Vagina (tissue), 2 donors: Measurements from ENCODE around the gene PIGV. TPM values are rescaled to one million over a fixed set of nuclear protein-coding genes. Genes with fewer than 3 reads are reported as not detected.

Source experiments
- DNase-seq, 2 donors: peaks; one replicate each; pipeline ENCODE4 v3.0.0-alpha.2; 2017; ENCODE audit errors: extremely low spot score in 2 of 2
- H3K27ac ChIP-seq: fragments of 200-600 bp; sonication (generic); one replicate; pipeline ENCODE4 v1.5.1; 2019
- H3K27me3 ChIP-seq: fragments of 200-600 bp; sonication (generic); one replicate; pipeline ENCODE4 v1.5.1; 2019
- H3K36me3 ChIP-seq, 2 donors: fragments of 200-600 bp; sonication (generic); one replicate each; pipeline ENCODE4 v1.5.1; 2017 to 2019
- H3K4me1 ChIP-seq: fragments of 200-600 bp; sonication (generic); one replicate; pipeline ENCODE4 v1.5.1; 2019
- H3K4me3 ChIP-seq, 2 donors: fragments of 200-600 bp; sonication (generic); 1 replicate in 1 of 2; 2 replicates in 1 of 2; pipeline ENCODE4 v1.5.1; 2016 to 2019
- H3K9me3 ChIP-seq: fragments of 200-600 bp; sonication (generic); one replicate; pipeline ENCODE4 v1.5.1; 2019
- POLR2A ChIP-seq, 2 donors: fragments of 450-650 bp; IDR thresholded peaks; one replicate each; pipeline ENCODE4 v1.6.1; 2017; ENCODE audit warnings: antibody characterized with exemption in 2 of 2, mild to moderate bottlenecking in 2 of 2, moderate library complexity in 2 of 2
- POLR2AphosphoS5 ChIP-seq, 2 donors: sonication (generic); formaldehyde crosslinking; IDR thresholded peaks; one replicate each; pipeline ENCODE4 v1.9.0; 2017; ENCODE audit warnings: antibody characterized with exemption in 2 of 2, mild to moderate bottlenecking in 2 of 2, low read depth in 1 of 2; ENCODE audit not compliant: insufficient read depth in 1 of 2
- intact Hi-C: fragments of 100-400 bp; cut with DNase I; formaldehyde crosslinking; loops from one replicate; pipeline ENCODE4 v1.15.1; 2023
- total RNA-seq: library from RNA; depleted of rRNA; stranded (reverse); fragments of >200 nt; gene quantifications from one replicate; pipeline ENCODE4 v1.2.3, GENCODE V29; 2016
- TF ChIP-seq, protein P1 (sequence below), 3 experiments: fragments of 450-650 bp in 2 of 3; fragments of 200-600 bp in 1 of 3; sonication (generic) in 1 of 3; IDR thresholded peaks; one replicate each; pipeline ENCODE4 v1.5.1; 2017 to 2019; ENCODE audit warnings: antibody characterized with exemption in 3 of 3, mild to moderate bottlenecking in 2 of 3, moderate library complexity in 2 of 3

Gene PIGV
- total RNA-seq, 1 donor from 2014 or later: 8.1 TPM

DNA sequence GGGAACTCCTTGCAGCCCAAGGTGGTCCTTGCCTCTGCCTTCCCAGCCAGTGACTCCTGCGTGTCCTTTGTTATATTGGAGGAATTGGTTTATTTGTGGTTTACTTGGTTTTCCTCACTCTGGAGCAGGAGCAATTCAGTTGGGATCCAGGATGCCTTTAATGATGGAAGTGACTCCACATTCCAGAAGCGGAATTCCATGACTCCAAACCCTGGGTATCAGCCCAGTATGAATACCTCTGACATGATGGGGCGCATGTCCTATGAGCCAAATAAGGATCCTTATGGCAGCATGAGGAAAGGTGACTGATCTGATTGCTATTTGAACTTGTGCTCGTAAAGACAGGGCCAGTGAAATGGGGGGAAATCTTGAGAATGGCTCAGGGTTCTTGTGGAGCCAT lies 15.1 kb upstream of the PIGV start:
- no peak overlapping the region for H3K4me3 ChIP-seq
- H3K9me3 ChIP-seq: no peaks in the 10 kb centered on the region
- peaks cover 18 to 91% of the 10 kb centered on the region in 2 donors for H3K36me3 ChIP-seq
- DNase-seq: no peak
- H3K4me1 ChIP-seq: peaks cover 35% of the 10 kb centered on the region
- H3K27ac ChIP-seq: peak overlapping the region; percentile 62
- intact Hi-C loops: no loop called here
- no peaks in the 10 kb centered on the region for H3K27me3 ChIP-seq
- TF ChIP-seq, protein P1, sequence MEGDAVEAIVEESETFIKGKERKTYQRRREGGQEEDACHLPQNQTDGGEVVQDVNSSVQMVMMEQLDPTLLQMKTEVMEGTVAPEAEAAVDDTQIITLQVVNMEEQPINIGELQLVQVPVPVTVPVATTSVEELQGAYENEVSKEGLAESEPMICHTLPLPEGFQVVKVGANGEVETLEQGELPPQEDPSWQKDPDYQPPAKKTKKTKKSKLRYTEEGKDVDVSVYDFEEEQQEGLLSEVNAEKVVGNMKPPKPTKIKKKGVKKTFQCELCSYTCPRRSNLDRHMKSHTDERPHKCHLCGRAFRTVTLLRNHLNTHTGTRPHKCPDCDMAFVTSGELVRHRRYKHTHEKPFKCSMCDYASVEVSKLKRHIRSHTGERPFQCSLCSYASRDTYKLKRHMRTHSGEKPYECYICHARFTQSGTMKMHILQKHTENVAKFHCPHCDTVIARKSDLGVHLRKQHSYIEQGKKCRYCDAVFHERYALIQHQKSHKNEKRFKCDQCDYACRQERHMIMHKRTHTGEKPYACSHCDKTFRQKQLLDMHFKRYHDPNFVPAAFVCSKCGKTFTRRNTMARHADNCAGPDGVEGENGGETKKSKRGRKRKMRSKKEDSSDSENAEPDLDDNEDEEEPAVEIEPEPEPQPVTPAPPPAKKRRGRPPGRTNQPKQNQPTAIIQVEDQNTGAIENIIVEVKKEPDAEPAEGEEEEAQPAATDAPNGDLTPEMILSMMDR (IDR thresholded peaks at IDR 0.05): no peak
- no peak for TF ChIP-seq POLR2A (IDR thresholded peaks at IDR 0.05)
- no peak for TF ChIP-seq POLR2AphosphoS5 (IDR thresholded peaks at IDR 0.05; ENCODE audit: insufficient read depth in 1 of 2, low read depth in 1 of 2)

GRCh38 chr1:26774462-26774861 lies 13.3 kb upstream of the PIGV start:
- Histone ChIP-seq H3K27ac (no peak overlapping the region), H3K9me3 (no peaks in the 10 kb centered on the region), H3K36me3 (peaks cover 18 to 95% of the 10 kb centered on the region in 2 donors), H3K4me1 (peaks cover 19% of the 10 kb centered on the region), H3K27me3 (no peaks in the 10 kb centered on the region), H3K4me3 (no peak overlapping the region)
- TF ChIP-seq, protein P1 (IDR thresholded peaks at IDR 0.05): no peak
- no peak for TF ChIP-seq POLR2AphosphoS5 (IDR thresholded peaks at IDR 0.05; ENCODE audit: insufficient read depth in 1 of 2, low read depth in 1 of 2)
- no peak for TF ChIP-seq POLR2A (IDR thresholded peaks at IDR 0.05)
- intact Hi-C loops: no loop called here
- DNase-seq: no peak

- Histone ChIP-seq H3K27ac (no peak overlapping the region), H3K4me3 (no peak overlapping the region), H3K27me3 (no peaks in the 10 kb centered on the region), H3K4me1 (peaks cover 18% of the 10 kb centered on the region), H3K9me3 (no peaks in the 10 kb centered on the region), H3K36me3 (peaks cover 18 to 97% of the 10 kb centered on the region in 2 donors)
- no peak for TF ChIP-seq POLR2A (IDR thresholded peaks at IDR 0.05)
- TF ChIP-seq, protein P1 (IDR thresholded peaks at IDR 0.05): no peak
- no peak for TF ChIP-seq POLR2AphosphoS5 (IDR thresholded peaks at IDR 0.05; ENCODE audit: insufficient read depth in 1 of 2, low read depth in 1 of 2)
- no peak for DNase-seq
- intact Hi-C loops: loop anchor here (5.0 kb wide), 1 partner anchor 68 kb away; no protein-coding TSS in a partner anchor
Observed at GRCh38 chr1:26775666-26776065, 12.1 kb upstream of the PIGV start.

GRCh38 chr1:26779098-26779668 lies 8.6 kb upstream of the PIGV start:
- intact Hi-C loops: loop anchor here (5.0 kb wide), 1 partner anchor 72 kb away; no protein-coding TSS in a partner anchor
- H3K27me3 ChIP-seq: no peaks in the 10 kb centered on the region
- H3K36me3 ChIP-seq: peaks cover 10 to 76% of the 10 kb centered on the region in 2 donors
- H3K9me3 ChIP-seq: no peaks in the 10 kb centered on the region
- no peak overlapping the region for H3K27ac ChIP-seq
- TF ChIP-seq POLR2A (IDR thresholded peaks at IDR 0.05) (no peak), POLR2AphosphoS5 (IDR thresholded peaks at IDR 0.05; ENCODE audit: insufficient read depth in 1 of 2, low read depth in 1 of 2) (no peak)
- no peak overlapping the region for H3K4me3 ChIP-seq
- DNase-seq: no peak
- peaks cover 17% of the 10 kb centered on the region for H3K4me1 ChIP-seq

DNA sequence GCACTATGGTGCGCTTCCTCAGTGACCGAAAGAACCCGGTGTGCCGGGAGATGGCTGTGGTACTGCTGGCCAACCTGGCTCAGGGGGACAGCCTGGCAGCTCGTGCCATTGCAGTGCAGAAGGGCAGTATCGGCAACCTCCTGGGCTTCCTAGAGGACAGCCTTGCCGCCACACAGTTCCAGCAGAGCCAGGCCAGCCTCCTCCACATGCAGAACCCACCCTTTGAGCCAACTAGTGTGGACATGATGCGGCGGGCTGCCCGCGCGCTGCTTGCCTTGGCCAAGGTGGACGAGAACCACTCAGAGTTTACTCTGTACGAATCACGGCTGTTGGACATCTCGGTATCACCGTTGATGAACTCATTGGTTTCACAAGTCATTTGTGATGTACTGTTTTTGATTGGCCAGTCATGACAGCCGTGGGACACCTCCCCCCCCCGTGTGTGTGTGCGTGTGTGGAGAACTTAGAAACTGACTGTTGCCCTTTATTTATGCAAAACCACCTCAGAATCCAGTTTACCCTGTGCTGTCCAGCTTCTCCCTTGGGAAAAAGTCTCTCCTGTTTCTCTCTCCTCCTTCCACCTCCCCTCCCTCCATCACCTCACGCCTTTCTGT lies 7.3 kb upstream of the PIGV start:
- peaks cover 30% of the 10 kb centered on the region for H3K4me1 ChIP-seq
- H3K9me3 ChIP-seq: no peaks in the 10 kb centered on the region
- DNase-seq: no peak
- intact Hi-C loops: no loop called here
- TF ChIP-seq, protein P1 (IDR thresholded peaks at IDR 0.05): no peak
- TF ChIP-seq POLR2A (IDR thresholded peaks at IDR 0.05): no peak
- TF ChIP-seq POLR2AphosphoS5 (IDR thresholded peaks at IDR 0.05; ENCODE audit: insufficient read depth in 1 of 2, low read depth in 1 of 2): no peak
- no peak overlapping the region for H3K4me3 ChIP-seq
- peaks cover 3 to 63% of the 10 kb centered on the region in 2 donors for H3K36me3 ChIP-seq
- no peak overlapping the region for H3K27ac ChIP-seq
- no peaks in the 10 kb centered on the region for H3K27me3 ChIP-seq
